Measurements from ENCODE around the gene MYRIP.
"Not testable (repeated sequence)": the region's sequence is repeated elsewhere in the genome, so short reads cannot be mapped to it uniquely, and the experiment has no call there.

The MYRIP gene

DNA sequence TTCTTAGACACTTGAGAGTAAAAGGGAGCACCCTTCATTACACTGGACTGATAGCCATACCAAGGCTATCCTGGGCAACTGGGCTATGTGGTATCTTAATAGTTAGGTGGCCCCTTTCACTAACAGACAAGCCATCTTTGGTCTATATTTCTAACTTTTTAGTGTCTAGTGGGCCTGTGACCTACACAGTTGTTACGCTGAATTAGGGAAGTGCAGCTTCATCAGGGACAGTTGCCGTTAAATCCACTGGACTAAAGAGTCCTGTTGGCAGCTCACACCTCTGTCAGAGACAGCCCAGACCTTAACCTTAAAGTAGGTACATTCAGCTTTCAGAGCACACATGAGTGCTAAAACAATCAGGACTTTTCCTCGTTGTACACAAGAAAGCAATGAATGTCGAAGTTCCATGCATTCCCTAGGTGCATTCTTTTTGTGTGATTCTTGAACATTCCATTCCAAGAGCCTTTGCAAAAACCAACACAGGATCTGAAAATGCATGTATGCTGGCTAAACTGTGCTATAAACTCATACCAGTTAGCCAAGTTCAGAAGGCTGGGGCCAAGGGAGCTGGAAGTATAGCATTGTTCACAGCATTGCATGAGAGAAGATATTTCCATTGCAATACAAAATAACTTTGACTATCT lies 269.9 kb downstream of the MYRIP start:
- Histone ChIP-seq H4K20me1 (ENCODE audit: control insufficient read depth, insufficient read depth, low read depth, low read length) (no peaks in the 10 kb centered on the region), H3K79me2 (ENCODE audit: control insufficient read depth, low read length) (no peaks in the 10 kb centered on the region), H3K9me2 (replicated peaks; ENCODE audit: control insufficient read depth, low read length) (no peaks in the 10 kb centered on the region), H3K4me1 (ENCODE audit: control insufficient read depth, low read length) (no peaks in the 10 kb centered on the region), H3K27ac (ENCODE audit: low read depth, low read length) (no peak overlapping the region), H3K36me3 (ENCODE audit: control insufficient read depth, low read length) (no peaks in the 10 kb centered on the region), H3K4me3 (ENCODE audit: low read length) (no peak overlapping the region), H3F3A (ENCODE audit: control insufficient read depth, insufficient read depth) (no peaks in the 10 kb centered on the region), H3K27me3 (ENCODE audit: control insufficient read depth, low read length) (no peaks in the 10 kb centered on the region; the same call in 1 of the 2 replicates), H3K4me2 (ENCODE audit: low read length) (no peak overlapping the region), H3K9me3 (ENCODE audit: control insufficient read depth, insufficient read depth, low read length) (no peaks in the 10 kb centered on the region)
- TF ChIP-seq, protein P1, sequence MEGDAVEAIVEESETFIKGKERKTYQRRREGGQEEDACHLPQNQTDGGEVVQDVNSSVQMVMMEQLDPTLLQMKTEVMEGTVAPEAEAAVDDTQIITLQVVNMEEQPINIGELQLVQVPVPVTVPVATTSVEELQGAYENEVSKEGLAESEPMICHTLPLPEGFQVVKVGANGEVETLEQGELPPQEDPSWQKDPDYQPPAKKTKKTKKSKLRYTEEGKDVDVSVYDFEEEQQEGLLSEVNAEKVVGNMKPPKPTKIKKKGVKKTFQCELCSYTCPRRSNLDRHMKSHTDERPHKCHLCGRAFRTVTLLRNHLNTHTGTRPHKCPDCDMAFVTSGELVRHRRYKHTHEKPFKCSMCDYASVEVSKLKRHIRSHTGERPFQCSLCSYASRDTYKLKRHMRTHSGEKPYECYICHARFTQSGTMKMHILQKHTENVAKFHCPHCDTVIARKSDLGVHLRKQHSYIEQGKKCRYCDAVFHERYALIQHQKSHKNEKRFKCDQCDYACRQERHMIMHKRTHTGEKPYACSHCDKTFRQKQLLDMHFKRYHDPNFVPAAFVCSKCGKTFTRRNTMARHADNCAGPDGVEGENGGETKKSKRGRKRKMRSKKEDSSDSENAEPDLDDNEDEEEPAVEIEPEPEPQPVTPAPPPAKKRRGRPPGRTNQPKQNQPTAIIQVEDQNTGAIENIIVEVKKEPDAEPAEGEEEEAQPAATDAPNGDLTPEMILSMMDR (IDR thresholded peaks at IDR 0.05; ENCODE audit: low read depth, low read length, poor library complexity, severe bottlenecking): no peak
- TF ChIP-seq EZH2phosphoT487 (IDR thresholded peaks at IDR 0.05; ENCODE audit: borderline replicate concordance, low read length): no peak

DNA sequence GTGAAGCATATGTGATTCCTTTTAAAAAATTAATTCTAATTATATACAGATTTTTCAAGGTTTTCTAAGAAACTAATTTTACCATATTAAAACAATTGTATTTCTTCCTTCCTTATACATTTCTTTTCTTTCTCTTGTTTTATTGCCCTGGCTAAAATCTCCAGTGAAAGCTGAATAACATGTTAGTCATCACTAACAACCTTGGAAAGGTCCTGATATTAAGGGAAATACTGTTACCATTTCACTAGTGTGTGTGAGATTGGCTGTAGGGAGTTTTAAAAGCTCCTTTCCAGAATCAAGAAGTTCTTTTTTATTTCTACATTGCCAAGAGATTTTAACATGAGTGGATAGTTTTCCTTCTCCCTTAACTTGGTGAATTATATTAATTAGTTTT lies 270.4 kb downstream of the MYRIP start:
- TF ChIP-seq, protein P1 (IDR thresholded peaks at IDR 0.05; ENCODE audit: low read depth, low read length, poor library complexity, severe bottlenecking): no peak
- TF ChIP-seq EZH2phosphoT487 (IDR thresholded peaks at IDR 0.05; ENCODE audit: borderline replicate concordance, low read length): no peak
- Histone ChIP-seq H3K79me2 (ENCODE audit: control insufficient read depth, low read length) (no peaks in the 10 kb centered on the region), H3K27ac (ENCODE audit: low read depth, low read length) (no peak overlapping the region), H3K9me3 (ENCODE audit: control insufficient read depth, insufficient read depth, low read length) (no peaks in the 10 kb centered on the region), H3F3A (ENCODE audit: control insufficient read depth, insufficient read depth) (no peaks in the 10 kb centered on the region), H3K4me2 (ENCODE audit: low read length) (no peak overlapping the region), H4K20me1 (ENCODE audit: control insufficient read depth, insufficient read depth, low read depth, low read length) (no peaks in the 10 kb centered on the region), H3K27me3 (ENCODE audit: control insufficient read depth, low read length) (no peaks in the 10 kb centered on the region; the same call in 1 of the 2 replicates), H3K4me1 (ENCODE audit: control insufficient read depth, low read length) (no peaks in the 10 kb centered on the region), H3K9me2 (replicated peaks; ENCODE audit: control insufficient read depth, low read length) (no peaks in the 10 kb centered on the region), H3K4me3 (ENCODE audit: low read length) (no peak overlapping the region), H3K36me3 (ENCODE audit: control insufficient read depth, low read length) (no peaks in the 10 kb centered on the region)

DNA sequence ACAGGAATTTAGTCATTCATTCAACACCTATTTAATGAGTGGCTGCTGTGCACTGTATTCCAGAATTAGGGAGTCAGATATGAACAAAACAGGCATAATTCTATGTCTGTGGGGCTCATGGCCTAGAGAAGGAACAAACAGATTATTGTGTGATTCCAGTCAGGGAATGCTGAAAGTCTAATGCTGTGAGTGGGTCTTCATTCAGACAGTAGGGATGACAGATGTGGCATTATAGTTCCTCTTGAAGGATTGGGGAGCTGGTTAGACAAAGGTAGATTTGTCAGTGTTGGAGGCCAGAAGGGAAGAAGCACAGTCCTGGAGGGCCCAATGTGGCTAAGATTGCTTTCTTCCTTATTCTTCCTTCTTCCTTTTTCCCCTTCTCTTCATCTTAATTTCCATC lies 273.7 kb downstream of the MYRIP start:
- H3K4me3 ChIP-seq (ENCODE audit: low read length): no peak overlapping the region
- no peaks in the 10 kb centered on the region for H4K20me1 ChIP-seq (ENCODE audit: control insufficient read depth, insufficient read depth, low read depth, low read length)
- H3K9me2 ChIP-seq (replicated peaks; ENCODE audit: control insufficient read depth, low read length): no peaks in the 10 kb centered on the region
- no peaks in the 10 kb centered on the region; the same call in 1 of the 2 replicates for H3K27me3 ChIP-seq (ENCODE audit: control insufficient read depth, low read length)
- TF ChIP-seq, protein P1 (IDR thresholded peaks at IDR 0.05; ENCODE audit: low read depth, low read length, poor library complexity, severe bottlenecking): no peak
- no peak for TF ChIP-seq EZH2phosphoT487 (IDR thresholded peaks at IDR 0.05; ENCODE audit: borderline replicate concordance, low read length)
- no peaks in the 10 kb centered on the region for H3F3A ChIP-seq (ENCODE audit: control insufficient read depth, insufficient read depth)
- H3K9me3 ChIP-seq (ENCODE audit: control insufficient read depth, insufficient read depth, low read length): no peaks in the 10 kb centered on the region
- no peaks in the 10 kb centered on the region for H3K79me2 ChIP-seq (ENCODE audit: control insufficient read depth, low read length)
- no peak overlapping the region for H3K27ac ChIP-seq (ENCODE audit: low read depth, low read length)
- H3K4me2 ChIP-seq (ENCODE audit: low read length): no peak overlapping the region
- H3K4me1 ChIP-seq (ENCODE audit: control insufficient read depth, low read length): no peaks in the 10 kb centered on the region
- no peaks in the 10 kb centered on the region for H3K36me3 ChIP-seq (ENCODE audit: control insufficient read depth, low read length)

DNA sequence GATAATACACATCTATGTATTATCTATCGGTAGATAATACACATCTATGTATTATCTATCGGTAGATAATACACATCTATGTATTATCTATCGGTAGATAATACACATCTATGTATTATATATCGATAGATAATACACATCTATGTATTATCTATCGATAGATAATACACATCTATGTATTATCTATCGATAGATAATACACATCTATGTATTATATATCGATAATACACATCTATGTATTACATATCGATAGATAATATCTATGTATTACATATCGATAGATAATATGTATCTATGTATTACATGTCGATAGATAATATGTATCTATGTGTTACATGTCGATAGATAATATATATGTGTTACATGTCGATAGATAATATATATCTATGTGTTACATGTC lies 275.0 kb downstream of the MYRIP start:
- H3K9me2 ChIP-seq (replicated peaks; ENCODE audit: control insufficient read depth, low read length); H3K4me3 ChIP-seq (ENCODE audit: low read length); H3K4me2 ChIP-seq (ENCODE audit: low read length); H3K79me2 ChIP-seq (ENCODE audit: control insufficient read depth, low read length); H3K9me3 ChIP-seq (ENCODE audit: control insufficient read depth, insufficient read depth, low read length); H3K4me1 ChIP-seq (ENCODE audit: control insufficient read depth, low read length); H3K27ac ChIP-seq (ENCODE audit: low read depth, low read length); H3K27me3 ChIP-seq (ENCODE audit: control insufficient read depth, low read length); H3K36me3 ChIP-seq (ENCODE audit: control insufficient read depth, low read length); H4K20me1 ChIP-seq (ENCODE audit: control insufficient read depth, insufficient read depth, low read depth, low read length); H3F3A ChIP-seq (ENCODE audit: control insufficient read depth, insufficient read depth): not testable (repeated sequence)

Data from DOHH2 (cell line).